GM15510 (cell line): ENCODE measurements around the gene ADSS2.

Source experiments
- POLR2A ChIP-seq: IDR thresholded peaks from 3 replicates; pipeline ENCODE4 v1.6.1; 2011; ENCODE audit warnings: borderline replicate concordance; ENCODE audit not compliant: insufficient read length; ENCODE audit errors: extremely low read depth

ADSS2 gene

DNA sequence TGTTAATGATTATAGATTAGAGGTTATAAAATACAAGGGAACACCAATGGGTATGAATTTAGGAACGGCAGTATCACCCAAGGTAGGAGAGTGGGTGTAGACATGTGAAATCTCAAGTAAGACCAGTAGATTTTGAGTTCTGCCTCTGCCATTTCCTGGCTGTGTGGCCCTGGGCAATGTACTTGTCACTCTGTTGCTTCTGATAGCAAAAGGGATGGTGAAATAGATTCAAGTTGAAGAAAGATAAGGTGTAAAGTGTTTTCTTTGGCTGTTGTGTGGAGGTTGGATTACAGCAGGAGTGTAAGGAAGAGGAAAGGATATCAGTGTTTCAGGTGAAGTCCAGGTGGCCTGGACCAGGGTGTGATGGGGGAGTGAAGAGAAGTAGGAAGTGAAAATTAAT is 64.3 kb downstream of the ADSS2 start:
- TF ChIP-seq POLR2A = no peak

DNA sequence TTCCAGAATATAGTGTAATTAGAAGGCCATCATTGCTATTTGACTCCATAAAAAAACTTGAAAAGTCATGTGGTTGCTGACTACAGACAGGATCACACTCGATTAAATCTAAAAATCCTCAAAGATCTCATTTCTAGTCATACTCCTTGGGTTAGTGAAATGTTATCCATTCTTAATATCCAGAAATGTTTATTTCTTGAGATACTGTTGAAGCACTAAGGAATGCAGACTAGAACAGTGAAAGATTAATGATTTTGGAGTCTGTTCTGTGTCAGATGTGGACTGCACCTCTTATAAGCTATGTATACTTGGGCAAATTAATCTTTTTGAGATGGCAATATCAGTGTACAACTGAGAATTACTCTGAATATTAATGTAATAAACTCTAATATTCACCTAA is 65.1 kb downstream of the ADSS2 start:
- TF ChIP-seq POLR2A = no peak

DNA sequence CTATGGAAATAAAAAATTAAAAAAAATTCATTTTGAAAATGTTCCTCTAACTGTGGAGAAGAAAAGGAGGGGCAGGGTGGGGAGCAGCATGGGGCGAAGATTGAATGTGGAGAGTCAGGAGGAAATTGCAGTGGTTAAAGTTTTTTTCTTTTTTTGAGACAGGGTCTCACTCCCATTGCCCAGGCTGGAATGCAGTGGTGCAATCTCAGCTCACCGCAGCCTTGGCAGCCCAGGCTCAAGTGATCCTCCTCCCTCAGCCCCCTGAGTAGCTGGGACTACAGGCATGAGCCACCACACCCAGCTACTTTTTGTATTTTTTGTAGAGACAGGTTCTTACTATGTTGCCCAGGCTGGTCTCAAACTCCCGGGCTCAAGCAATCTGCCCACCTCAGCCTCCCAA is 67.6 kb downstream of the ADSS2 start:
- TF ChIP-seq POLR2A = no peak

DNA sequence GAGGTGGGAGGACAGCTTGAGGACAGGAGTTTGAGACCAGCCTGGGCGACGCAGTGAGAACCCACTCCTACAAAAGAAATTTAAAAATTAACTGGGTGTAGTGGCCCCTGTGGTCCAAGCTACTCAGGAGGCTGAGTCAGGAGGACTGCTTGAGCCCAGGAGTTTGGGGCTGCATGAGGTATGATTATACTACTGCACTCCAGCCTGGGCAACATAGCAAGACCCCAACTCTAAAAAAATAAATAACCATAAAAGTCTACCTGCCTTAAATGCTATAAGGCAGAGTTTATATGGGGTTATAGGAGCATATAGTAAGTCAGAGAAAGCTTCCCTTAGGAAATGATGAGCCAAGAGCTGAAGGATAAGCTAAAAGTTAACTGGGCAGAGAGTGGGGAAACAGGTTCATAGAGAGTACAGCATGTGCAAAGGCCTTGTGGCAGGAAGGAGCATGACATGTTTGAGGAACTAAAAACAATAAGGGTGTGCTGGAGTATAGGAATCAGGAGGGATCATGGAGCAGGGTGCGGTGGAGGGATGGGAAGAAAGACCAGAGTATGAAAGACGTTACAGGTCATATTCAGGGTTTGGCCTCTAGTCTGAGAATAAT is 68.3 kb downstream of the ADSS2 start:
- no peak for TF ChIP-seq POLR2A

DNA sequence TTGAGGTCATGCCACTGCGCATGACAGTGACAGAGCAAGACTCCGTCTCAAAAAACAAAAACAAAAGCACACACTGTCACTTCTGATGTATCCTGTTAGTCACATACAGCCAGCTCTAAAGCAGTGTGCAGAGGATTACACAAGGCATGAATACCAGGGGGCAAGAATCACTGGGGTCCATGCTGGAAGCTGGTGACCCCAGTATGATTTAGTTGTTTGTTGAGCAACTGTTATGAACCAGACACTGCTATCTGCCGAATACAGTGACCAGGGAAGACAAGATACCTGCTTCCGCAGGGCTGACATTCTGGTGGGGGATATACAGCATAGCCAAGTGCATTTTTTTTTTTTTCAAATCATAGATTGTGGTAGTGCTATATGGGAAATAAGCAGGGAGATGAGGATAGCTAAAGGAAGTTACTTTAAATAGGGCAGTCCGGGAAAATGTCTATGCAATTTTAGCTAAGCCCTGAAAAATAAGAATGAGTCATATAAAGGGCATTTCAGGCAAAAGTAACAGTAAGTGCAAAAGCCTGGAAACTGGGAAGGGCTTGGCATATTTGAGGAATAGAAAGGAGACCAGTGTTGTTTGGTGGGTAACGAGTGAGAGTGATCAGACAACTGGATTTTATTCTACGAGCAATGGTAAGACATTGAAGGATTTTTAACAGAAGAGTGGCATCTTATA is 69.7 kb downstream of the ADSS2 start:
- no peak for TF ChIP-seq POLR2A

- TF ChIP-seq POLR2A = no peak
Observed at GRCh38 chr1:244376126-244376525, 75.6 kb downstream of the ADSS2 start.

DNA sequence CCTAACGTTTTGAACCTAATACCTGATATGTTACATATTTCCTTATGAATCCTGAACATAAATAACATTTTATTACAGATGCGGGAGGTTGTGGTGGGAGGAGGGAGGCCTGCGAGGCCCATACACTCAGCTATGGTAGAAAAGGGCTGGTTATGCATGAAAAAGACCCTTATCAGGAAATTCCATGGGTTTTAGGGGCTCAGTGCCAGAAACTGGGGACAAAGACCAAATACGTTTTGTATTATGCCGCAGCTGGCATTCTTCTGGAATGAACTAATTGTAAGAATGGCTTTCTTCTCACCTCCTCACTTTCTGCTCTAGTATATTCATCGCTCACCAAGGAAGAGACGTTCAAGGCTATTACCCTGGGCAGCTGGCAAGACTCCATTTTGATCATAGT is 76.7 kb downstream of the ADSS2 start:
- TF ChIP-seq POLR2A = no peak

GRCh38 chr1:244371242-244372141 is 80.2 kb downstream of the ADSS2 start:
- TF ChIP-seq POLR2A = no peak

- no peak for TF ChIP-seq POLR2A
Observed at GRCh38 chr1:244370060-244370637, 81.6 kb downstream of the ADSS2 start.

DNA sequence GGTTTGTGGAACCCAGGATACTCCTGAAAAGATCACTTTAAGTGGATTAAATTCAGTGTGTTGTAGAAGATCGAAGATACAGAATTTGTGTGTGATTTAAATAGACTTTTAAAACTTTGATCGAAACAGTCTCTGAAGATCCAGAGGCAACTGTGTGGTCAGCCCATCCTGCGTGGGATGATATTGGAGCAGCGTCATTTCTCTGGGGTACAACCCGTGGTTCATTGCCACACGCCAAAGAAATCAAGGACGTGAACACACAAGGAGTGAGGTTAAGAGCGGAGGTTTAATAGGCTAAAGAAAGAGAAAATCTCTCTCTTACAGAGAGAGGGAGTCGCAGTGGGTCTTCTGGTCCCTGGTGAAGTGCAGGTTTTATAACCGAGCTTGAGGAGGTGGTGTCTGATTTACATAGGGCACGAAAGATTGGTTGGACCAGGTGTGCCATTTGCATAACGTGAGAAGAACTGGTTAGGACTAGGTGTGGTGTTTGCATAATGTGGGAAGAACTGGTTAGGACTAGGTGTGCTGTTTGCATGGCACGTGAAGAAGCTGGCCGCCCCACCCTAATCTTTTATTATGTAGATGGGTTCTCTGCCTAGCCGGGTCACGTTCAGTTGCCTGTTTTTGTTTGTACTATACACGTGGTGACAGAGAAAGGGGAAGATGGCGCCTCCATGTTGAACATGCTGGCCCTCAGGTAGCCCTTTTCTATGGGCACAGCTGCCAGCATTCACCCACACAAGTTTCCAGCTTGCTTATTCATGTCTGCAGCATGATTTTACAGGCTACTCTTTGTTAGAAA is 82.3 kb downstream of the ADSS2 start:
- TF ChIP-seq POLR2A = no peak

DNA sequence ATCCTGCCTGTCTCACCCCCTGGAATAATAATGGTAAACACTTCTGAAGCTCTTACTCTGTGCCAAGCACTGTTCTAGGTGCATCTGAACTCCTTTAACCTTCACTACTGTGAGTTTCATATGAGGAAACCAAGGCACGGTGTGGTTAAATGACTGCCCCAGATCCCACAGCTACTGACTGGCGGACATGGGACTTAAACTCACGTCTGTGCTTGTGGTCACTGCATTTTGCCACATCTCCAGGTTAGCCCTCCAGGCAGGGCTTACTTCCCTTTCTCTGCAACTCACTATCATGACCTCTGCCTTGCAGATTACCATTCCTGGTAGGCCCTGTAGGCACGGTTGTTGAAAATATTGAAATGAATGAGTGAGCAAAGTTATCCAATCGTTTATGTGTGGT is 83.4 kb downstream of the ADSS2 start:
- TF ChIP-seq POLR2A = no peak

- TF ChIP-seq POLR2A = no peak
Observed at GRCh38 chr1:244367399-244368114, 84.2 kb downstream of the ADSS2 start.

GRCh38 chr1:244365809-244366208 is 85.9 kb downstream of the ADSS2 start:
- TF ChIP-seq POLR2A = no peak

GRCh38 chr1:244362476-244362875 is 89.2 kb downstream of the ADSS2 start:
- no peak for TF ChIP-seq POLR2A
